ENCODE measurements around the gene PLA2G15. TPM values are rescaled to one million over a fixed set of nuclear protein-coding genes. Genes with fewer than 3 reads are reported as not detected.

The PLA2G15 gene
- total RNA-seq, 2 donors from 2014 or later, result 28.3 to 29.1 TPM

DNA sequence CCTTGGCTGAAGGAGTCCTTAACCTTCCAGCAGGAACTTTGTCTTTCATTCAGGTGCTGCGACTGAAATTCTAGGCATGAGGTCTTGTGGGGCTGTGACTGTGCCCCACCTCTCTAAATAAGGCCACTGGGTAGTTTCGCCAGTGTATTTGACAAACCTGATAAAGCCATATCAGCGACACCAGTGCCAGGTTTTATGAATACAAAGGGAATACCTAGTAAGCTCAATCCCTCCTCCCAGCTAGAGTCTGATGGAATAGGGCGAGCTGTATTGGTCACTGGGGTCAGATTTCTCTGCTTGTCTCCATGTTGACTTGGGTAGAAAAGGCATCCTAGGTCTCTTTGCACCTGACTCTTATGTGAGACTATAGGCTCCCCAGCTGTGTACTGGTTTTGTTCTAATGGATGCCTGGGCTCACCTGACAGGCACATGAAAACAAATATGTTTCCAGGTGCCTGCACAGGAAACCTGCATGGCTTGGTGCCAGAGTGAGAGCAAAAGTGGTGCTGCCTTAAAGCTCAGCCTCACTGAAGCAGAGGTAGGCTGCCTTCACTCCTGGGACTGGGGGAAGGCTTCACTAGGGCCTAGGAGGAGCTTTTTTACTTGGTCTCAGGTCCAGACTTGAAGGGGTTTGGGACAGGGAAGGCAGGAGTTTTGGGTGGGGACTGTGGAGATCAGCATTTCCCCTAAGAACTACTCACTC is 27.5 kb downstream of the PLA2G15 start:
- Histone ChIP-seq H3K4me1 (peaks cover 0 to 73% of the 10 kb centered on the region in 2 donors), H3K9me3 (no peaks in the 10 kb centered on the region), H3K27ac (peak overlapping the region; percentile 9 to 35), H3K4me3 (no peak overlapping the region), H3K27me3 (no peaks in the 10 kb centered on the region), H3K36me3 (peaks cover 33% of the 10 kb centered on the region)
- DNase-seq (ENCODE audit: low spot score), result no peak
- TF ChIP-seq, protein P1, sequence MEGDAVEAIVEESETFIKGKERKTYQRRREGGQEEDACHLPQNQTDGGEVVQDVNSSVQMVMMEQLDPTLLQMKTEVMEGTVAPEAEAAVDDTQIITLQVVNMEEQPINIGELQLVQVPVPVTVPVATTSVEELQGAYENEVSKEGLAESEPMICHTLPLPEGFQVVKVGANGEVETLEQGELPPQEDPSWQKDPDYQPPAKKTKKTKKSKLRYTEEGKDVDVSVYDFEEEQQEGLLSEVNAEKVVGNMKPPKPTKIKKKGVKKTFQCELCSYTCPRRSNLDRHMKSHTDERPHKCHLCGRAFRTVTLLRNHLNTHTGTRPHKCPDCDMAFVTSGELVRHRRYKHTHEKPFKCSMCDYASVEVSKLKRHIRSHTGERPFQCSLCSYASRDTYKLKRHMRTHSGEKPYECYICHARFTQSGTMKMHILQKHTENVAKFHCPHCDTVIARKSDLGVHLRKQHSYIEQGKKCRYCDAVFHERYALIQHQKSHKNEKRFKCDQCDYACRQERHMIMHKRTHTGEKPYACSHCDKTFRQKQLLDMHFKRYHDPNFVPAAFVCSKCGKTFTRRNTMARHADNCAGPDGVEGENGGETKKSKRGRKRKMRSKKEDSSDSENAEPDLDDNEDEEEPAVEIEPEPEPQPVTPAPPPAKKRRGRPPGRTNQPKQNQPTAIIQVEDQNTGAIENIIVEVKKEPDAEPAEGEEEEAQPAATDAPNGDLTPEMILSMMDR (IDR thresholded peaks at IDR 0.05), result no peak

DNA sequence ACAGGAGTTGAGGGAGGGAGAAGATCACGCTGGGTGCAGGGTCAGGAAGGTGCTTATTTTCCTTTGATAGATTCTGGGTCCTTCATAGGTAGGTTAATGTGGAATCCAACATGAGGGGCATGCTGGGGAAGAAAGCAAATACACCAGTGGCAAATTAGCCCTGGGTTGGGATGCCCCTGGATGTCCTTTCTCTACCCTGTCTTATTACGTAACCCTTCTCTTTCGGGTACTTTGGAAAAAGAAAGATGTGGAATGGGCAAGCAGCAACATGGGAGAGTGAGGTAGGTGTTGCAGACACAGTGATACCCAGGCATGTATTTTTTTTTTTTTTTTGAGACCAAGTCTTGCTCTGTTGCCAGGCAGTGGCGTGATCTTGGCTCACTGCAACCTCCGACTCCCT is 28.3 kb downstream of the PLA2G15 start:
- TF ChIP-seq, protein P1 (IDR thresholded peaks at IDR 0.05), result no peak
- Histone ChIP-seq H3K9me3 (no peaks in the 10 kb centered on the region), H3K4me1 (peaks cover 0 to 65% of the 10 kb centered on the region in 2 donors), H3K36me3 (peaks cover 38% of the 10 kb centered on the region), H3K27me3 (no peaks in the 10 kb centered on the region), H3K4me3 (no peak overlapping the region), H3K27ac (peak overlapping the region in 1 of 2 donors; percentile 35)
- DNase-seq (ENCODE audit: low spot score), result no peak

DNA sequence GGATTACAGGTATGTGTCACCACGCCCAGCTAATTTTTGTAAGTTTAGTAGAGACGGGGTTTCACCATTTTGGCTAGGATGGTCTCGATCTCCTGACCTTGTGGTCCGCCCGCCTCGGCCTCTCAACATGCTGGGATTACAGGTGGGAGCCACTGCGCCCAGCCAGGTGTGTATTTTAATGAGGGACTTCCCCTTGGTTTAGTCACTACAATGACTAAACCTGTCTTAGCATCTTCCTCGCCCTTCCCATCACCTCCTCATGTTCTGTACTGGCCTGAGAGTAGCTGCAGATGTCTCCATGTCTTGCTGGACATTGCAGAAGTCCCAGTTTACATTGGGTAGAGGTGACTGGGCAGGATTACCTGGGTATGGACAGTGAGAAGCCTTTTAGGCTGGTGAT is 28.7 kb downstream of the PLA2G15 start:
- no peak overlapping the region for H3K4me3 ChIP-seq
- H3K9me3 ChIP-seq, result no peaks in the 10 kb centered on the region
- no peaks in the 10 kb centered on the region for H3K27me3 ChIP-seq
- H3K27ac ChIP-seq, result peak overlapping the region in 1 of 2 donors; percentile 61
- H3K36me3 ChIP-seq, result peaks cover 38% of the 10 kb centered on the region
- no peak for DNase-seq (ENCODE audit: low spot score)
- H3K4me1 ChIP-seq, result peaks cover 0 to 61% of the 10 kb centered on the region in 2 donors
- TF ChIP-seq, protein P1 (IDR thresholded peaks at IDR 0.05), result no peak

DNA sequence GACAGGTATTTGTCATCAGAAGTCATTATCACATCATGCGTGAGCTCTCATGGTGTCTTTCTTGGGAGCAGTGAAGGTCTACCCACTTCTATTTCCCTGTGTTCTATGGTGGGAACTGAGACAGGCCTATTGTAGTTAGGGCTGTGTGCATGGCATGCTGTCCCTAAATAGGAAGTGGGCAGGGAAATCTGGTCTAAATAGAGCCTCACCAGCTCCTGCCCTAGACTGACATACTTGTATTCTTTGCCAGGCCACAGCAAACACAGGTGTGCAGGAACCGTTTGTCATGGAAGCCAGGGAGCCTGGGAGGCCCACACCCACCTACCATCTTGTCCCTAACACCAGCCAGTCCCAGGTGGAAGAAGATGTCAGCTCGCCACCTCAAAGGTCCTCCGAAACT is 29.3 kb downstream of the PLA2G15 start:
- H3K27ac ChIP-seq, result peak overlapping the region in 1 of 2 donors; percentile 61
- no peaks in the 10 kb centered on the region for H3K27me3 ChIP-seq
- H3K4me1 ChIP-seq, result peaks cover 0 to 55% of the 10 kb centered on the region in 2 donors
- no peaks in the 10 kb centered on the region for H3K9me3 ChIP-seq
- TF ChIP-seq, protein P1 (IDR thresholded peaks at IDR 0.05), result no peak
- H3K36me3 ChIP-seq, result peaks cover 38% of the 10 kb centered on the region
- DNase-seq (ENCODE audit: low spot score), result no peak
- H3K4me3 ChIP-seq, result no peak overlapping the region

DNA sequence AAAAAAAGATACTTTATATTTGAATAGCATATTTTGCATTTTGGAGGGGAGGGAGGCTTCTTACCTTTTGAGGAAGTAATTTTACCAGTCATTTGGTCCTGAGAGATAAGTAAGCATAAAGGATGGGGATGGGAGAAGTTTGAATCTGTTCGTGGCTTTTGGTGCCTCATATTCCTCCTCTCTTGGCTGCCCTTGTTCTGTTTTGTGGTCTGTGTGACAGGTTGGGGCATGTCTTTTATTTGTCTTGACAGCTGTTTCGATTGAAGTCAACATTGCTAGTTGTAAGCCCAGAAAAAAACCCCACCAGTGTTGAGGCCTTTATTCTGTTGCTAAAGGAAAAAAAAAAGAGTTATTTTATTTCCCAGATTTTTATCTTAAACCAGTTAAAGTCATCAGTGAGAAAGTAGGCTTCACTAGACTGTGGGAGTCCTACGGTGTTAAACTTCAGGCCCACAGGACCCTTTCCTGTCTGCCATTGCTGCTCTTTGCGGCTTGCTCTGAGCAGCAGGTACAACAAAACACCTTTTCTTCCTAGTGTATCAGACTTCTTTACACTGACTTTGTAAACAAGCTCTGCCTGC is 30.5 kb downstream of the PLA2G15 start:
- Histone ChIP-seq H3K9me3 (no peaks in the 10 kb centered on the region), H3K27ac (peak overlapping the region; percentile 61 to 66), H3K27me3 (no peaks in the 10 kb centered on the region), H3K4me1 (peaks cover 0 to 44% of the 10 kb centered on the region in 2 donors), H3K36me3 (peaks cover 39% of the 10 kb centered on the region), H3K4me3 (no peak overlapping the region)
- DNase-seq (ENCODE audit: low spot score), result no peak
- TF ChIP-seq, protein P1 (IDR thresholded peaks at IDR 0.05), result no peak
